Spleen (tissue), 11 donors: ENCODE results near the gene ZBTB26. TPM values are rescaled to one million over a fixed set of nuclear protein-coding genes. Genes with fewer than 3 reads are reported as not detected.
A peak's percentile ranks its signal among the peaks of the same experiment; 100 is the strongest.

Source experiments
- DNase-seq: peaks from one replicate; pipeline ENCODE4 v3.0.0-alpha.2; 2020
- H3K27ac ChIP-seq, 8 donors: fragments of 200-600 bp; sonication (generic) in 7 of 8; 1 replicate in 4 of 8; 2 replicates in 4 of 8; pipeline versions ENCODE4 v1.5.0 to v1.8.0; 2016 to 2021; ENCODE audit warnings: inconsistent platforms in 4 of 8, mild to moderate bottlenecking in 4 of 8, moderate library complexity in 1 of 8
- H3K27me3 ChIP-seq, 7 donors: fragments of 200-600 bp; sonication (generic) in 6 of 7; replicated peaks in 1 of 7; 1 replicate in 4 of 7; 2 replicates in 3 of 7; pipeline versions ENCODE4 v1.5.0 to v1.8.0; 2016 to 2021; ENCODE audit warnings: inconsistent platforms in 3 of 7, mild to moderate bottlenecking in 1 of 7
- H3K36me3 ChIP-seq, 6 donors: fragments of 200-600 bp; sonication (generic) in 5 of 6; 1 replicate in 4 of 6; 2 replicates in 2 of 6; pipeline versions ENCODE4 v1.5.0 to v1.8.0; 2016 to 2021; ENCODE audit warnings: inconsistent platforms in 2 of 6
- H3K4me1 ChIP-seq, 6 donors: fragments of 200-600 bp; sonication (generic) in 5 of 6; 1 replicate in 3 of 6; 2 replicates in 3 of 6; pipeline versions ENCODE4 v1.5.0 to v1.8.0; 2016 to 2021; ENCODE audit warnings: inconsistent platforms in 3 of 6
- H3K4me3 ChIP-seq, 8 donors: fragments of 200-600 bp; sonication (generic) in 7 of 8; 1 replicate in 4 of 8; 2 replicates in 4 of 8; pipeline versions ENCODE4 v1.5.0 to v1.8.0; 2016 to 2021; ENCODE audit warnings: inconsistent platforms in 4 of 8, mild to moderate bottlenecking in 4 of 8, moderate library complexity in 2 of 8
- H3K9me3 ChIP-seq, 8 donors: fragments of 200-600 bp; sonication (generic) in 7 of 8; 1 replicate in 4 of 8; 2 replicates in 4 of 8; pipeline versions ENCODE4 v1.5.0 to v1.8.0; 2016 to 2021; ENCODE audit warnings: inconsistent platforms in 4 of 8
- POLR2A ChIP-seq, 3 donors: fragments of 450-650 bp; IDR thresholded peaks; one replicate each; pipeline ENCODE4 v1.5.1; 2017; ENCODE audit warnings: antibody characterized with exemption in 3 of 3, mild to moderate bottlenecking in 1 of 3
- POLR2AphosphoS5 ChIP-seq, 3 donors: sonication (generic); formaldehyde crosslinking; IDR thresholded peaks; one replicate each; pipeline ENCODE4 v1.5.1; 2017; ENCODE audit warnings: antibody characterized with exemption in 3 of 3
- WGBS, 5 donors: extraction: QIAGEN DNeasy Blood & Tissue Kit in 3 of 5; methylation state at CpG; one replicate each; pipeline versions ENCODE4 v1.1.5 to v1.1.7; 2013 to 2018; 5-methylcytosine and 5-hydroxymethylcytosine counted together
- intact Hi-C: fragments of 100-400 bp; cut with DNase I; formaldehyde crosslinking; loops from one replicate; pipeline ENCODE4 v1.15.0; 2023; ENCODE audit warnings: low total_unique reads
- polyA plus RNA-seq, 3 donors: library from polyadenylated mRNA; stranded (reverse); fragments of 200-250 nt; gene quantifications; one replicate each; pipeline ENCODE4 v1.2.1, GENCODE V29; 2013
- total RNA-seq, 7 donors: library from RNA; depleted of rRNA in 3 of 7; stranded (reverse); fragments of >200 nt in 3 of 7; fragmentation: NEBNext Ultra II Directional in 4 of 7; extraction: Animal tissue kit (Norgen Biotek cat#: 25700) in 4 of 7; gene quantifications; one replicate each; pipeline versions ENCODE4 v1.1.0 to v1.2.1, GENCODE V29; 2016 to 2021
- TF ChIP-seq, protein P1 (sequence below), 11 experiments: fragments of 200-600 bp in 7 of 11; fragments of 450-650 bp in 4 of 11; sonication (generic) in 4 of 11; IDR thresholded peaks in 8 of 11; conservative IDR thresholded peaks in 3 of 11; 1 replicate in 7 of 11; 2 replicates in 4 of 11; pipeline versions ENCODE4 v1.4.0 to v1.8.0; 2016 to 2021; ENCODE audit warnings: antibody characterized with exemption in 11 of 11, inconsistent platforms in 4 of 11, mild to moderate bottlenecking in 1 of 11
- donor health status: healthy with polysubstance abuse.
- donor health status: DM: no; HTN: no; CAD: no; lungs with moderate emphysema.
- donor health status: DM: no; HTN: no; CAD: no.
- donor health status: Bipolar disorder and iron deficiency.
- donor health status: healthy.
- donor health status: DM: no; HTN: no; CAD: no.
- donor health status: DM: yes; HTN: yes; CAD: no.

The ZBTB26 gene
- total and polyA plus RNA-seq, 10 donors: 5.1 to 10.9 (median 8.6) TPM

DNA sequence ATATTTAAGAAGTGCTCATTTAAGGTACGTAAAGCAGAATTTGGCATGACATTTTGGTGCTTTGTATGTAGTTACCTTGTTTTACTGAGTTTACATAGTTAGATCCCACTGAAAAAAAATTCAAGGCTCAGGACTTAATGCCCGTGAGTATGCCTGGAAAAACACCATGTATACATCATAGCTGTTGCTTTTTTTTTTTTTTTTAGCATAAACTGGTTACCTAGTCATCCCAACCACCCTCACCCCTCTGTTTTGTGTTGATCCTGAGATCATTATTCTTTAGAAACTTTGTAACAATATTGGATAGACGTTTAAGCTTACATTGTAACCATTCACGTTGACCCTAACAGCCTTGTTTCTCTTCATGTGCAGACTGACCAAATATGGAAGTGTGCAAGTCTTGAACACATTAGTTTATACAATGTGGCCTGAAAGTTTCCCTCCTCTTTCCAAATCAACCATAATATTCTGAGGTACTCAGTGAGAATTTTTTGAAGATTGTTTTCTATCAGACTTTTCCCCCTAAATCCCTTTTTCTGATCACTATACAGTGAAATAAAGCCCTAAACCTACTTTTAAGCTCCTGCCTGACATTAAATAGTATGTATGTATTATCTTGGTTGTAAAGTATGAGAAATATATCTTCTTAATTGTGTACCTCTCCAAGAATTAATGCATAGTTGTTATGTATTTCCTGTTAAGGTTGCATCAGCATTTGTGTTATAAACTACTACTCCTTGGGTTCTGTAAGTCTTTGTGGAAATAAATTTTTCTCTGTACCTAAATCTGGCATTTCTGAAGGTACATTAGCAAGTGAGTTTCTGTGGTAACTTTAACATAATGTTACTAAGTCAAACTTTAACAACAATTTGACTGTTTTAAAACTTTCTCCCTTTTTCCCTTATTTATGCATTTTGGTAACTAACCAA, 13.9 kb upstream of the ZBTB26 start:
- DNase-seq: no peak
- intact Hi-C loops: no loop called here
- Histone ChIP-seq H3K4me1 (peaks cover 12 to 81% (median 54%) of the 10 kb centered on the region in 6 donors), H3K36me3 (peaks cover 0 to 11% (median 0%) of the 10 kb centered on the region in 6 donors), H3K27ac (no peak overlapping the region), H3K4me3 (no peak overlapping the region), H3K9me3 (no peaks in the 10 kb centered on the region), H3K27me3 (no peaks in the 10 kb centered on the region)
- WGBS, 5 donors: 71 to 84% (median 80%) methylated on average over 4 of the region's 4 CpGs
- TF ChIP-seq, protein P1, sequence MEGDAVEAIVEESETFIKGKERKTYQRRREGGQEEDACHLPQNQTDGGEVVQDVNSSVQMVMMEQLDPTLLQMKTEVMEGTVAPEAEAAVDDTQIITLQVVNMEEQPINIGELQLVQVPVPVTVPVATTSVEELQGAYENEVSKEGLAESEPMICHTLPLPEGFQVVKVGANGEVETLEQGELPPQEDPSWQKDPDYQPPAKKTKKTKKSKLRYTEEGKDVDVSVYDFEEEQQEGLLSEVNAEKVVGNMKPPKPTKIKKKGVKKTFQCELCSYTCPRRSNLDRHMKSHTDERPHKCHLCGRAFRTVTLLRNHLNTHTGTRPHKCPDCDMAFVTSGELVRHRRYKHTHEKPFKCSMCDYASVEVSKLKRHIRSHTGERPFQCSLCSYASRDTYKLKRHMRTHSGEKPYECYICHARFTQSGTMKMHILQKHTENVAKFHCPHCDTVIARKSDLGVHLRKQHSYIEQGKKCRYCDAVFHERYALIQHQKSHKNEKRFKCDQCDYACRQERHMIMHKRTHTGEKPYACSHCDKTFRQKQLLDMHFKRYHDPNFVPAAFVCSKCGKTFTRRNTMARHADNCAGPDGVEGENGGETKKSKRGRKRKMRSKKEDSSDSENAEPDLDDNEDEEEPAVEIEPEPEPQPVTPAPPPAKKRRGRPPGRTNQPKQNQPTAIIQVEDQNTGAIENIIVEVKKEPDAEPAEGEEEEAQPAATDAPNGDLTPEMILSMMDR (IDR thresholded peaks at IDR 0.05 in 8 of 11, conservative IDR thresholded peaks at IDR 0.05 in 3 of 11): no peak
- TF ChIP-seq POLR2A (IDR thresholded peaks at IDR 0.05) (no peak), POLR2AphosphoS5 (IDR thresholded peaks at IDR 0.05) (no peak)

DNA sequence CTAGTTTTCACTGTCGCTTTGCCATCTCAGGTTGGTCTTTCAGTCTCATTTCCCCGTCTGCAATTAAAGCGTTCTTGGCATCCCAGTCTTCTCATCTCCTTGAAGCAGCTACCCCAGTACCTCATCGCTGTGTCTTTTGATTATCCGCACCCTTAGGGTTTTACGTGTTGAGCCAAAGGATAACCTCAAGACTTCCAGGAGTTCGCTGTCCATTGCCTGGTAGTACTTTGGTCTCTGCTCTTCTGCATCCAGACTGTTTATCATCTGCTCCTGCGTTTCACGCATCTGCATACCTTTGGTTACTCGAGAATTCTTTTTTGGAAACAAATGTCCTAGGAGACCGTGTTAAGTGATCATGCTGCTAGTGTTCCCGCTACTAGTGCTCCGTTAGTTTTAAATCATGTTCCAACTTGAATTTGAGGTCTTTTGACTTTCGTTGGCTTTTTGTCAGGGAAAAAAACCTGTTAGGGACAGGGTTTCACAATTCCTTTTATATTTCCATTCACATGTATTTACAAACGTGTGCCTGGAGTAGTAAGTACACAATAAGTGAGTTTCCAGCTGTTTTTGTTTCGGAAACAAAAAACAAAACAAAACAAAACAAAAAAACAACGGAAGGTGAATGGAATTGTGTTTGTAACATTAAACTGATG, 10.4 kb upstream of the ZBTB26 start:
- Histone ChIP-seq H3K27me3 (no peaks in the 10 kb centered on the region), H3K9me3 (no peaks in the 10 kb centered on the region), H3K4me1 (peaks cover 10 to 67% (median 43%) of the 10 kb centered on the region in 6 donors), H3K36me3 (peaks cover 0 to 33% (median 9%) of the 10 kb centered on the region in 6 donors), H3K4me3 (peak overlapping the region; percentile 60 to 93 (median 78)), H3K27ac (peak overlapping the region in 7 of 8 donors; percentile 80 to 93 (median 89))
- WGBS, 5 donors: 16 to 23% (median 17%) methylated on average over 17 of the region's 17 CpGs
- TF ChIP-seq, protein P1 (IDR thresholded peaks at IDR 0.05 in 8 of 11, conservative IDR thresholded peaks at IDR 0.05 in 3 of 11): no peak
- TF ChIP-seq POLR2A (IDR thresholded peaks at IDR 0.05): no peak
- TF ChIP-seq POLR2AphosphoS5 (IDR thresholded peaks at IDR 0.05): no peak
- intact Hi-C loops: no loop called here
- no peak for DNase-seq

DNA sequence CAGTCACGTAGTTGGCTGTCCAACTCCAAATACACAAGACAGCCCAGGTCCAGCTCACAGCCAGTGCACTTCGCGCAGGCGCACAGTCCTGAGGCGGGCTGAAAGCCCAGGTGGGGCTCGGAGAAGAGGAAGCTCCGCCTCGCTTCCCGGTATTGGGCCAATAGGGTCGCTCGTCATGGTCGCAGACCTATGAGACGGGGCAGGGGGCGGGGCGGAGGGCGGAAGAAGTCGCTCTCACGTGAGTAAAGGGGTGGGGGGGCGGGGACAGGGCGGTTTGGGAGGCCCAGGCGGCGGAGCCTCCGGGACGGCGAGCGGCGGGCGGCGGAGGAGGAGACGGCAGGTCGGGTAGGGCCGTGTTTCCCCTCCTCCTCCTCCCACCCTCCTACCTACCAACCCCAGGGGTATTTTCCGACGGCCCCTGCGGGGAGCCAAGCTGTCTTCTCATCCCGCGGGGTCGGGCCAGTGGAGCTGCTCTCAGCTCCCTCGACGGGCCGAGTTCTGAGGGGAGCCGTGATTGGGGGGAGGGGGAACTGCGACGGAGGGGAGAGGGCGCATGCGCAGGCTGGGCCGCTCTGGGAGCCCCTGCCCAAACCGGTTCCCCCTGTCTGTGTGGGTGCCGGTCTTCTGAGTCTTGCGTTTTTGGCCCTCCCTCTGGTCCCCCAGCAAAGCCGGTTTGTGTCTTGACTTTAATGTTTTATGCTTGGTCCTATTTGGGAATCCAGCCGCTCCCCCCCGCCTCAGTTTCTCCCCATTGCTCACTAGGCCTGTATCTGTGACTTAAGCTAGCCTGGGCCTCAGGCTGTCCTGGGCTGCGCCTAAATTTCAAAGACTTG, 9.7 kb upstream of the ZBTB26 start, which contains the start of gene RABGAP1:
RABGAP1 (plus strand) TSS at position 272 of the 833 bp plus-strand sequence. CDS start 16,040 bp downstream, outside the sequence.
- Histone ChIP-seq H3K9me3 (no peaks in the 10 kb centered on the region), H3K27me3 (no peaks in the 10 kb centered on the region), H3K4me3 (peak within 1 kb of the TSS; percentile 60 to 93 (median 78)), H3K36me3 (peaks cover 0 to 38% (median 13%) of the 10 kb centered on the region in 6 donors), H3K4me1 (peaks cover 10 to 62% (median 40%) of the 10 kb centered on the region in 6 donors), H3K27ac (peak within 1 kb of the TSS; percentile 79 to 93 (median 88))
- intact Hi-C loops: no loop called here
- TF ChIP-seq POLR2A (IDR thresholded peaks at IDR 0.05) (peak in 1 of 3 donors; percentile 61), POLR2AphosphoS5 (IDR thresholded peaks at IDR 0.05) (peak; percentile 86 to 94 (median 90))
- TF ChIP-seq, protein P1 (IDR thresholded peaks at IDR 0.05 in 8 of 11, conservative IDR thresholded peaks at IDR 0.05 in 3 of 11): peak in 1 of 11 experiments; percentile 7
- 0 to 1% (median 0%) methylated on average over 19 to 53 of the region's 54 CpGs for WGBS, 5 donors
- DNase-seq: peak; percentile 100
